GM19452 (cell line): ENCODE results near the gene RYR3.

Source experiments
- ATAC-seq: cut with Tn5 transposase; IDR thresholded peaks from one replicate; pipeline ENCODE4 v1.9.1; 2021; ENCODE audit not compliant: unreplicated experiment

Gene RYR3

DNA sequence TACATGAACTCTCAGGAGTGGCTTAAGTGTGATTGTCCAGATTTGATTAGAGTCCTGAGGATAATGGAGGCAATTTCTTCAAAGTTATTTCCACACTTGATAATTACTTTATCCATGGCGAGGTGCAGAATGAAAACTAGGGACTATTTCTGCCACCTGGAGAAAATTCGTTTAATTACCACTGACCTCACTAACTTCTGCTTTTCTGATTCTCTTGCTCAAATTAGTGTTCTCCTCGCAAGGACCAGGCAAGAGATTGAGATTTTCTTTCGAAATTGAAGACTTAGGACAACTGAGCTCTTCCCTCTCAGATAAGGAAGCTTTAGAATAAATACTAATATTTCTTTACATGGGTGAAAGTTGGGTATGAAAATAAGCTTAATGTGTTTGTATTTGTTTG lies 135.2 kb downstream of the RYR3 start:
- ATAC-seq = no peak

DNA sequence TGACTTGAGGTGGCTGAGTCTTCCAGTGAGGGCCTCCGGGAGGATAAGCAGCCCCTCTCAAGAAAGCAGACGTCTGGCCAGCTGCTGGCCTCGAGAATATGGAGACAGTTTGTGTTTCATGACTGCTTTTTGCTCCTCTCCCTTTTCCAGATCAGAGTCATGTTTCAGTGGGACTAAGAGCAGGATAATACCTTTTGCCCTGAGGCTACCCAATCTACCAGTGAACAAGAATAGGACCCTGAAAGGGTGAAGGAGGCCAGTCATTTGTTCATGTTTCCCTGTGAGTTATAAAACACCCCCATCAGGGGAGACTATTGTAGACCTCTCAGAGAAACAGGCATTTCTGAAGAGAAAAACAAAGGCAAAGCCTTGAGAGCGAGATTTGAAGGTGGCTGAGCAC lies 137.4 kb downstream of the RYR3 start:
- no peak for ATAC-seq

DNA sequence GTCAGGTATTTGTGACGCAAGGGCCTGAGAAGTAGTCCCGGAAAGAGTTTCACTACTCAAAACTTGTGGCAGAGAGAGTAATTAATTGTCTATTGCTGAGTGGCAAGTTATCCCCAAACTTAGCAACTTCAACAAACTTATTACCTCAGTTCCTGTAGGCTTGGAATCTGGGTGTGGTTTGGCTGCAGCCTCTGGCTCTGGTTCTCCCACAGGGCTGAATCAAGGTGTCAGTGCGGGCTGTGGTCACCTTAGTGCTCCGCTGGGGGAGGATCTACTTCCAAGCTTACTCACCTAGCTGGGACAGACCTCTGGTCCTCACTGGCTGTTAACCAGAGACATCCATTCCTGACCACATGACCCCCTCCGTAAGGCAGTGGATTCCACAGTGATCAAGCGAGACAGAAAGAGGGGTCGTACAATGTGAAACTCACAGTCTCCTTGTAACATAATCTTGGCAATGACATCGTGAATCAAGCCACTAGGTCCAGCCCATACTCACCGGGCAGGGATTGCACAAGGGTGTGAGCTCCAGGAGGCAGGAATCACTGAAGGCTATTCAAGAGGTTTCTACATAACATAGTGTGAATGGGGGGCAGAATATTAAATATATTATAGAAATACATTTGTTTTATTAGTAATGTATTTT lies 138.3 kb downstream of the RYR3 start:
- no peak for ATAC-seq

DNA sequence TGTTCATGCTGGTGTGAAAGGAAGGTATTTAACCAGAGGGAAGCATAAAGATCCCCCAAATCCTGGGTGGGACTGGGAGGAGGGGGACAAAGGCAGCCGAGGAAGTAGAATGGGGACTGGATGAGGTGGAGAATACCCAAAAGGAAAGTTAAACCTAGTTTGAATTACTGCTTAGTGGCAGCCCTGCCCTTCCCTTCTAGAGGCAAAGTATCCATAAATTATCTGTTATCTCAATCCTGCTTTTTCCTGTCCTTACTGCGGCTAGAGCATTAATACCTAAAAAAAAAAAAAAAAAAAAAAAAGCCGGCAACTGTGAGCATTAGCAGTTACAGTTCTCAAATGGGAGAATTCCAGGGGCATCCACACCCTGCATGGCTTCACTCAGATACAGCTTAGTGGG lies 139.0 kb downstream of the RYR3 start:
- ATAC-seq = no peak

DNA sequence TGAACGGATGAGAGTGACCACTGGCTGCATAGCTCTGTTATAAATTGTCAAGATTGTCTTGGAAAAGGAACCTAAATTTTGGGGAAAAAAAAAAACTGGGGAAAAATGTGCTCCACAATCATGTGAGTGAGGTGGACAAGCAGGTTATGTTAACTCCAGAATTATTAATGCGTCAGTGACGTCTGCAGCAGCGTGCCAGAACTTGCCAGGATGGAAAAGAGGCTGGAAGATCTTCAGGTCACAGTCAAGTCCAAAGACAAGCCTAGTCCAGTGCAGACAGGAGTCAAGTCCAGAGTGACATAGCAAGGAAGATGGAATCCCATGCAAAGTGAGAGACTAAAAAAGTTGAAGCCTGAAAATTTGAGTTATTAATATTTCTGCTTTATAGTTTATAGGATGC lies 140.6 kb downstream of the RYR3 start:
- ATAC-seq = no peak

DNA sequence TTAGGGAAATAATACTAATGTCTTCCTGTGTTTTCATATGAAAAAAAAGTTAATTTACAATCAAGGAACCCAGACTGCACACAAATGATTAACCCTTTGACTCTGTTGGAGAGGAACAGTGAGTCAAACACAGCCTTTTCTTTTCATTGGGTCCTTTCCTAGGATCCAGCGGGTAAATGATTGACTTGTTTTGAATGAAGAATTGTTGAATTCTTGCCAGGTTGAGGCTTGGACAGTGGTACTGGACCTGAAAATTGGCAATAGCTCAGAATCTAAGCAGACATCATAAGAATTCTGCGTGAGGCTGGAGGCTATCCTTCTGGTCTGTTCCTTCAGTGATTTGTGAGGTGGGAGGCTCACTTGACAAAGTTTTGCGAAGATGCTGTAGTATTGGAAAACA lies 143.0 kb downstream of the RYR3 start:
- ATAC-seq = no peak

DNA sequence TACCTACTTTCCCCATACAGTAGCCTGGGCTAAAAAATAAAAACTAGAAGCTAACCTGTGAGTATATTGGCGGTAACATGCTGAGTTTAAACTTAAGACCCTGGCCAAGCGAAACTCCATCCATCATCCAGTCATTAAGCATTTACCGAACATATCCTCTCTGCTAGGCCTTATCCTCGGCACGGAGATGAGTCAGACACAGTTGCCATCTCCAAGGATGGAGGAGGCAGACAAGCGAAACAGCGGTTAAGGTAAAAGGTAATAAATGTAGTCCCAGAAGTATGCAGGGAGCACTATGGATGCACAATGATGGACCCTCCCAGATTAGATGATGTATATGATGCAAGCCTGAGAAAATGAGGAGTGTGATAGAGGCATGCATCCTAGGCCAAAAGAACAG lies 143.6 kb downstream of the RYR3 start:
- ATAC-seq = no peak

DNA sequence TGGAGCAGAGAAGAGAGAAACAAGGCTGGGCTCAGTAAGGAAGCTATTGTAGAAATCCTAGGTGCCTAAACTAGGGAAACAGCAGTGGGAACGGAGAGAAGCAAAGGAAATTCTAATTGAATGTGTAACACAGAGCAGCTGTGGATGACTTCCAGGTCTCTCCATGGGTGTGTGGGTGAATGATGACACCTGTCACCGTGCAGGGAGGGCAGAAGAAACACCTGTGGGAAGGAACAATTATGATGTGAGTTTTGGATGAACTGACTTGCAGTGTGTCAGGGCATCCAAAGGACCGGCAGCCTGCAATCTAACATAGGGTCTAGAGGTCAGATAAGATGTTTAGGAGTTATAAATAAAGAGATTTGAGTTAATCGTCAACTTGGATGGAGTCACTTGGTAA lies 144.2 kb downstream of the RYR3 start:
- no peak for ATAC-seq

DNA sequence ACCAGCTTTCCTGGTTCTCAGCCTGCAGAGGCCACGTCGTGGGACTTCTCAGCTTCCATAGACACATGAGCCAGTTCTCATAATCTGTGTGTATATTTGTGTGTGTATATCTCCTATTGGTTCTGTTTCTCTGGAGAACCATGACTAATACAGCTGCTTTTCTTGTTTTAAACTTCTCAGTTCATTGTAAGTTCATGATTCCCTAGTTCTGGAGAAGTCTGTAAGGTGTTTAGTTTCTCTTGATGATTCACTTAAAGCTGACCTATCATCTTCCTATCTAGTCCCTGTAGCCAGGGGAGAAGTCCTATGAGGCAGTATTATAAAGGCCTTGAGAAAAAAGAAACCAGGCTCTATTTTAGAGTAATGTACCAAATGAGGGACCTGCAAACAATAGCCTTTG lies 147.7 kb downstream of the RYR3 start:
- ATAC-seq = no peak

DNA sequence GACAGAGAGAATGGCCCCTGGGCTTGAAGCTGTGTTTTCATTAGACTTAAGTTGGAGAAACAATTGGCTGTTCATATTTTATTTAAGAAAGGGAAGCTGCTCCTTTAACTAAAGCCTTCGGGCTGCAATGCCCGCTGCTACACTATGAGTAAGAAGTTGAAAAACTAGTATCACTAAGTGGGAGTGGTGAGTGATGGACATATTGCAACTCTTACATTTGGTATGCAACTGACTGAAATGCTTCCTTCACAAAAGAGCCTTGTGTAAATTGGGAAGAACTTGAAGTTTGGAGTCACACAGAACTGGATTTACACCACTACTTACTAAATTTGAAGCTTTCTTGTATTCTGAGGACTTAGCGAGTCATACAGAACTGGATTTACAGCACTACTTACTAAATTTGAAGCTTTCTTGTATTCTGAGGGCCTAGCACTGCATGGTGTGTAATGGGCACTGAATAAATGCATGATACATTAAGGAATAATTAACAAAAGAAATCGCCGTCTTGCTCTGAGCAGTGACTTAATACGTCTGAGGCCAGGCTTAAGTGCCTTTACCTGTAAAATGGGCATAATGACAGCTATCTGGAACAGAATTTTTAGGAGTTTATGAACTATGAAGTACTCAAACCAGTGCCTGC lies 149.5 kb downstream of the RYR3 start:
- ATAC-seq = no peak

DNA sequence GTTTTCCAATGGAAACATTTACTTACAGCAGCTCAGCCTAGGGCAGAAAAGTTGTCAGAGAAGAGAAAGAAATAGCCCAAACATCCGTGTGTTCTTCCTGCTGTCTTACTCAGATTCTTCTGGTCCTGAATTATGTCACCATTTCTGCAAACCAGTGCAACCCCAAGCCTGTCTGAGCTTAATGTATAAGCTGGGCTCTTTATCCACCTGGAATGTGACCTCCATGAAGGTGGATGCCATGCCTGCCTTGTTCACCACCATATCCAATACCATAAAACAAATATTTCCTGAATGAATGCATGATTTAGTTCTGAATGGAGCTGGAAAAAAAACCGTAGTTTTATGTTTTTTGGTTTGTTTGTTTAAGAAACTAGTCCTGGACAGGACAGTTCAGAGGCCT lies 150.9 kb downstream of the RYR3 start:
- ATAC-seq = no peak

DNA sequence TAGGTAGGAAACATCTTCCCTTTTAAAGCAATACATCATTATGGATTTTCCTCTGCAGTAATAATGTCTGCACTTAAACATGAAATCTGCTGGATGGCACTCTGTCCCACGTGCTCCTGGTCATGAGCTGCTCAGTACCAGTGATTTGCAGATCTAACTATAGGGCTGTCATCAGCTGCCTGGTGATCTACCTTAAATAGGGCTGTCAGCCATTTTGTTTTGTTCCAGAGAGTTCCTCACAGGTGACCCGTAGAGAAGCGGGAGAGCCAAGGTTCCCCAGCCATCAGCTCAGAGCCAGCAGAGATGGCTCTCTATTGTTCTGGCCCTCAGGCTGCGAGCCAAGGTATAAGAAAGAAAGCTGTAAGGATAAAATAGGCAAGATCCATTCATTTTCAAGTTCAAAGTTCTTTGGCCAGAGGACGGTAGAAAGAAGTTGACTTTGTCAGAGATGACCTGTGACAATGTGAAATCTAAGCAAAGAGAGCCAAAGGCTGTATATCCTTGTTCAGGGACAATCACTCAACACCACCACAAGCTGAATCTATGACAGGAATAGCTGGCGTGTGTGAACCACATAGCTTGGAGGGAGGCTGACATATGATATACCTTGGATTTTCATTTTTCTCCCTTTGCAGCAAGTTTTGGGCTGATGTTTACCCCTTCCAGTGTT lies 156.5 kb downstream of the RYR3 start:
- no peak for ATAC-seq

DNA sequence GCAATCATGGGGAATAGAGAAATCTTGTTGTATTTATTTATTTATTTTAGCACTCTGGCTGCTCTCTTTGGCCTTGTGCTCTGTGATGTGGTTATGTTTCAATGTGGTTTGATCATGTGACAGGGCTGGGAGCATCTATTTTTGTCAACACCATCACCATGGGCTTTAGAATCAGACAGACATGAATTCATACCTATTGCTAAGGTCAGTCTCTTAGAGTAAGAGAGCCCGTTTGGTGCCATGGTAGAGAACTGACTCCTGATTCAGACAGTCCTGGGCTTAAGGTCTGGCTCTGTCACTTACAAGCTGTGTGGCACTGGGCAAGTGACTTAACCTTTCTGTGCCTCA lies 157.0 kb downstream of the RYR3 start:
- no peak for ATAC-seq

DNA sequence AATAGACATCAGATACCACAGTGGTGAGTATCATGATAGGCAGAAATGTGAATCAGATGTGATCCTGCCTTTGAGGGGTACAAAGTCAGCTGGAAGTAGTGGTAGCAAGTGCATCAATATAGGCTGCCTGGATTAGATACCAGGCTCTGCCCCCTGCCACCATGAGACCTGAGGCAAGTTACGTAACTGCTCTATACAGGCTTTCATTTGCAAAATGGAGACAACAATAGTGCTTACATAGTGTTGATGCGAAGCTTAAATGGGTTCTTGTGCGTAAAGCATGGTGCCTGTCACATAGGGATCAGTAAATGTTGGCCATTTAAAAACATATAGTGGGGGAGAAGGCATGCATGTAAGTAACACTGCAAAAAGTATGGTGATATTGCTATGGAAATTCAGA lies 158.0 kb downstream of the RYR3 start:
- no peak for ATAC-seq

DNA sequence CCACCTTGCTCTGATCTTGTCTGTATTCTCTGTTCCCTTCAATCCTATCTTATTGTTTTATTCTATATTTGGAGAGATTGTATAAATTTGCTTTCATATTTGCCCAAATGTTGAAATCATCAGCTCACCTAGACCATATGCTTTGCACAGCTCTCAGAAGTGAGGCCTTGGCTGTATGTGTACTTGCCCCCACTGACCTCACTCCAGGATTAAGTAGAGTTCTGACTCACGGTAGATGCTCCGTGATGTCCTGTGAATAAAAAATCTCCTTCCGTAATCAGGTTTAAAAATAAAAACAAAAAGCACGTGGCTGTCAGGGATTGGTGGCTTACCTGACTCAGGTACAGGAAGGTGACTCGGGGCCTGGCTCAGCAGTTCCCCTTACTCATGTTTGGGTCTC lies 162.2 kb downstream of the RYR3 start:
- ATAC-seq = no peak

DNA sequence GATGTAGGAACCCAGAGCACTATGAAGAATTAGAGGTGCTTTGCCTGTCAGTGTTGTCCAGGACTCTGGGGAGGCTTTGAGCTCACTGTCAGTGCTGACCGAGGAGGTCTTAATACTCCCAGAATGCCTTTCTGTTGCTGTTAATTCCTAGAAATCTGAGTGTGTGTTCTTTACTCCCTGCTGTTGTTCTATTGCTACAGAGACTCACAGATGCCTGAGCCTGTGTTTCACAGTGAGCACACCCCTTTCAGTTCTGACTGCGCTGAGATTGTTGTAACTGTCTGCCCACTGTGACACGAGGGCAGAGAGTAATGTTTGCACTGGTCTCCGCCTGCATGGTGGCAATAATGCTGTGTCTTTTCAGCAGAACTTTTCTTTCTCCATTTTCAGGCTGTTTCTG lies 162.9 kb downstream of the RYR3 start:
- ATAC-seq = no peak

DNA sequence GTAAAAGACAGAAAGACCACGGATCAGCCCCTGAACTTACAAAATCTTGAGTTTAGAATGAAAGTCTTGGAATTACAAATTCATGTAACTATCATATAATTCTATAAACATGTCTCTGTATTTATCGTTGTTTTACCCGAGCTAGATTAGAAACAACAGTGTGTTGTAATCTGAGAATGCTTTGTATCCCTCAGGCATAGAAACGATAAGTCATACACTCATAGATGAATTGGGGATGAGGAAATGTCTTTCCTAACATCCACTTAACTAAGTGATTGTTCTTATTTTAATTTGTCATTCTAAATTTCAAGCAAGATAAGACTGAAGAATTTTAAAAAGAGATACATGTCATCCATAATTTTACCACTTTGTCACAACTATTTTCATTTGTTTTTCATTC lies 165.3 kb downstream of the RYR3 start:
- no peak for ATAC-seq

DNA sequence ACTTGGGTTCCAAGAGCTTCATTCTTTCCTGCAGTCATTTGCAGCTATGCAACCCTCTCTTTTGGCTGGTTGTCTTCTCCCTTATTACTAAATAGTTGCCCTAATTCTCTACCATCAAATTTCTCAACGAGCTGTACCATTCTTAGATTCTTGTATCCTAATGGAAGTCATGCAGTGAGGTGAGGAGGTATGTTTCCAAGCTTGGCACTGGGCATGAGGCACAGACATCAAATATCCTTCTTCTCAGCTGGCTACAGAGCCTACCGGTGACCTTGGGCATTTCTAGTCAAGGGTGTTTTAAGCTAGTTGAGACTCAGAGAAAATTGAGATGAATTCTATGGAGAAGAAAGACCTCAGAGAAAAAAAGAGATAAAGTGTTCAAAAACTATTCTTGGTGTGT lies 166.1 kb downstream of the RYR3 start:
- no peak for ATAC-seq

DNA sequence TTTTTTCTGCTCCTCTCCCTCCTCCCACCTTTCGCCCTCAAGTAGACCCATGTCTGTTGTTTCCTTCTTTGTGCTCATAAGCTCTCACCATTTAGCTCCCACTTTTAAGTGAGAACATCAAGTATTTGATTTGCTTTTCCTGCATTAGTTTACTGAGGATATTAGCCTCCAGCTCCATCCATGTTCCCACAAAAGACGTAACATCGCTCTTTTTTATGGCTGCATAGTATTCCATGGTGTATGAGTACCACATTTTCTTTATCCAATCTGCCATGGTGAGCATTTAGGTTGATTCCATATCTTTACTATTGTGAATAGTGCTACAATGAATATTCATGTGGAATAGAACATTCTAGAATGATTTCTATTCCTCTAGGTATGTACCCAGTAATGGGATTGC lies 178.6 kb downstream of the RYR3 start:
- no peak for ATAC-seq

DNA sequence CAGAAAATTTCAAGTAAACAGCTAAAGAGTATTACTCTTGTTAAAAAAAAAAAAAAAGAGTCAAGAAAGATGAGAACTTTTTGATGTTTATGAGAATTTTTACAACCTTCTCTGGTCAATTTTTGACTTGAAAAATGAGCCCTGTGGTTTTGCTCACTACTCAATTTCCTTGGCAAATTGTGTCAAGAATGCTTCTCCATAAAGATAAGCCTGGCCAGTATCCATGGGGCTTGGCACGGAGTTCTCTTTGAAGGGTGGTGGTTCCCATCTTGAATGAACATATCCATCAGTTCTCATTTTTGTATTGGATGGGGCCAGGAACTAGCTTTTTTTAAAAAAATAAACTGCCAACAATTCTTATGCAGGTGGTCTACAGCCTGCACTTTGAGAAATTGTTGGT lies 179.9 kb downstream of the RYR3 start:
- no peak for ATAC-seq

DNA sequence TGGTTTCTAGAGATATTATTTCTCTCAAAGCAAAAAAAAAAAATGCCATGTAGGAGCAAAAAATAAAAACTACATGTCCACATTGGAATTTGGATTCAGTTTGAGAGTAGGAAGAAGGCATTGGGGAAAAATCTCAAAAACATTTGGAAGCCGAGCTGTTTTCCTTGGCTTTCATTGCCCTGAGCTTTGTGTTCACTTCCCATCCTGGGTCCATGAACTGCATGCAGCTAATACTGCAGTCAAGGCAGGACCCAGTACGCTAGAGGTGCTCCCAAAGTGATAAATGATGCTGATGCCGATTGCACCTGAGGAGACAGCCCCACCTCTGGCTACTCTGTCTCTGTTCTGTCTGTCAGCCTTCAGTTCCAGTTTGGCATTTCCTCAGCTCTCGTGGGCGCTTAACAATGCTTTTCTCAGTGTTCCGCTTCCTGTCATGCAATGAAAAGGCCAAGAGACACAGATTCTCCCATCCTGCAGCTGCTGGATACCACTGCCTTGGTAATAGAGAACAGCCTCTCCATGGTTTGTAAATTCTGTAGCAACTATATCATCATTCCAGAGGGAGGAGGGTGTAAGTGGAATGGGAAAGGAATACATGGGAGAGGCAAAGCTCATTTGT lies 181.8 kb downstream of the RYR3 start:
- ATAC-seq = no peak

DNA sequence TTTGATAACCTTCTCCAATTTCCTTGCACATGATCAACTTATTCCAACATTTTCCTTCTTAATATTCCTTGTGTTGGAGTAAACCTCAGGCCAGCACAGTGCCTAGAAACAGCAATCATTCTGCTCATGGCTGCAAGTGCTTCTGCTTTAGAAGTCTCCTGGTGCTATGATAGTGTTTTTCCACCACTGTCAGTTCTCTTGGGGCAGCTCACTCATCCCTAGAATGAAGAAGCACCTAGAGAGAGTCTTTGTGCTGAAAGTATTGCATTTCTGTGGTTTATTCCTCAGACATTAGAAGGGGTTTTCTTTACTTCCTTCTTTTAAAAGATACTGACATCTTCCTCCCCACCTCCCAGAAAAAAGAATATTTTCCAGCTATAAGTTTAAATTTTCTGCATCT lies 183.5 kb downstream of the RYR3 start:
- ATAC-seq = no peak
